HG03103 (cell line): ENCODE measurements around the gene SLC24A4.

Source experiments
- ATAC-seq: cut with Tn5 transposase; IDR thresholded peaks from one replicate; pipeline ENCODE4 v1.9.1; 2021; ENCODE audit warnings: low read depth; ENCODE audit not compliant: unreplicated experiment

The SLC24A4 gene

GRCh38 chr14:92316176-92316575, 6.8 kb upstream of the SLC24A4 start:
- no peak for ATAC-seq

GRCh38 chr14:92316937-92317336, 6.0 kb upstream of the SLC24A4 start:
- no peak for ATAC-seq

- no peak for ATAC-seq
These were observed 5.5 kb upstream of the SLC24A4 start for GRCh38 chr14:92317511-92317910.

- no peak for ATAC-seq
These were observed 1.3 kb upstream of the SLC24A4 start for GRCh38 chr14:92321701-92322100.

- no peak for ATAC-seq
These were observed 449 bp upstream of the SLC24A4 start for GRCh38 chr14:92322516-92322915.

- no peak for ATAC-seq
These were observed 1.2 kb downstream of the SLC24A4 start for GRCh38 chr14:92323916-92324818.

- no peak for ATAC-seq
These were observed 2.9 kb downstream of the SLC24A4 start for GRCh38 chr14:92325835-92326234.

- no peak for ATAC-seq
These were observed 5.8 kb downstream of the SLC24A4 start for GRCh38 chr14:92328664-92329255.

- no peak for ATAC-seq
These were observed 11.1 kb downstream of the SLC24A4 start for GRCh38 chr14:92334050-92334449.

- ATAC-seq = no peak
These were observed 13.4 kb downstream of the SLC24A4 start for GRCh38 chr14:92336363-92336762.

GRCh38 chr14:92339426-92339825, 16.5 kb downstream of the SLC24A4 start:
- no peak for ATAC-seq

GRCh38 chr14:92340071-92340470, 17.1 kb downstream of the SLC24A4 start:
- ATAC-seq = no peak

- ATAC-seq = no peak
These were observed 18.0 kb downstream of the SLC24A4 start for GRCh38 chr14:92340931-92341330.

- no peak for ATAC-seq
These were observed 18.8 kb downstream of the SLC24A4 start for GRCh38 chr14:92341791-92342190.

GRCh38 chr14:92348154-92348553, 25.2 kb downstream of the SLC24A4 start:
- no peak for ATAC-seq

- ATAC-seq = no peak
These were observed 28.8 kb downstream of the SLC24A4 start for GRCh38 chr14:92351750-92352149.

GRCh38 chr14:92352158-92352985, 29.4 kb downstream of the SLC24A4 start:
- ATAC-seq = no peak

GRCh38 chr14:92353447-92353846, 30.5 kb downstream of the SLC24A4 start:
- no peak for ATAC-seq

- ATAC-seq = no peak
These were observed 33.7 kb downstream of the SLC24A4 start for GRCh38 chr14:92356677-92357076.

GRCh38 chr14:92360651-92361370, 37.8 kb downstream of the SLC24A4 start:
- no peak for ATAC-seq
